H1 (cell line): ENCODE results near the gene TMEM44.

Experiments used
- CHD2 ChIP-seq: IDR thresholded peaks from 2 replicates; pipeline ENCODE4 v1.6.1; 2012; ENCODE audit warnings: low read length, improper control_type of control experiment
- EZH2 ChIP-seq: fragments of 200-600 bp; sonication (generic); IDR thresholded peaks from 2 replicates; pipeline ENCODE4 v1.7.1; 2012; ENCODE audit warnings: low read depth, mild to moderate bottlenecking, moderate library complexity, low read length, inconsistent platforms; ENCODE audit not compliant: severe bottlenecking
- POLR2A ChIP-seq, 2 experiments: IDR thresholded peaks; 1 replicate in 1 of 2; 2 replicates in 1 of 2; pipeline ENCODE4 v1.6.1; 2011; ENCODE audit warnings: low read depth in 2 of 2, low read length in 2 of 2, mild to moderate bottlenecking in 2 of 2; ENCODE audit errors: control extremely low read depth in 1 of 2
- RXRA ChIP-seq: IDR thresholded peaks from 2 replicates; pipeline ENCODE4 v1.6.1; 2011; ENCODE audit warnings: low read depth, mild to moderate bottlenecking, low read length, moderate library complexity; ENCODE audit not compliant: insufficient read depth
- ZNF274 ChIP-seq: IDR thresholded peaks from 2 replicates; pipeline ENCODE4 v1.7.0; 2012; ENCODE audit warnings: low read length, borderline replicate concordance; ENCODE audit errors: extremely low read depth
- TF ChIP-seq, protein P1 (sequence below), 3 experiments: IDR thresholded peaks; 1 replicate in 2 of 3; 2 replicates in 1 of 3; pipeline versions ENCODE4 v1.5.1 to v1.6.1; 2011; ENCODE audit warnings: low read length in 3 of 3, mild to moderate bottlenecking in 3 of 3, inconsistent platforms in 2 of 3, low read depth in 1 of 3, moderate library complexity in 1 of 3; ENCODE audit not compliant: insufficient read depth in 1 of 3; ENCODE audit errors: control extremely low read depth in 1 of 3

DNA sequence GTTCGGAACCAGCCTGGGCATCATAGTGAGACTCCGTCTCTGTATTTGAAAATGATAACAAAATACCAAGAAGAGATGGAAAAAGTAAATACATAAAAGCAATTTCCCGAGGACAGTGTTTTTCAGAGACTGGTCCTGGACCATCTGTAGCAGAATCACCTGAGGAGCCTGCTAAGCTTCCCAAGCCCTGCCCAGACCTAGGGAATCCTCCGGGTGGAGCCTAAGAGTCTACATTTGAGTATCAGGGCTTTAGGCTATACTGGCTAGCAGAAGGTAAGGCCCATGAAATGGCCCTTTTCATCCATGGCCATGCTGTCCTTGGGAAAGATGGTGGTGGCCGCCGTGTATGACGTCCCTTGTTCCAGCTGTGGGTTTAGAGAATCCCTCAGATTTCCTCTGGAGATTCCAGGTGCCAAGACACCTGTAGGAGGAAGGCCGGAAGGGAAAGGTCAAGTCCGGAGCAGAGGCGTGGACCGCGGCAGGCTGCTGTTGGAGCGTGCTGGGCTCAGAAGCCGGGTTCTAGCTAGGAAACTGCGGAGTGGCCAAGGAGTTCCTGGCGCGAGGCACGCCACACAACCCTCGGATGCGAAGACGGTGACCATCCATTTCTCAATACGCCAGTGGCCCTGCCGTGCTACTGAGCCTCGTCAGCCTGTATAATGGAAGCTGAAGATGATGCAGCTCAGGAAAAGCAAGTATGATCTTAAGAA is 50.9 kb downstream of the TMEM44 start:
- TF ChIP-seq POLR2A (IDR thresholded peaks at IDR 0.05; ENCODE audit: control extremely low read depth in 1 of 2, low read depth in 2 of 2, low read length in 2 of 2) (no peak), RXRA (no peak), EZH2 (no peak), ZNF274 (no peak), CHD2 (no peak)
- TF ChIP-seq, protein P1, sequence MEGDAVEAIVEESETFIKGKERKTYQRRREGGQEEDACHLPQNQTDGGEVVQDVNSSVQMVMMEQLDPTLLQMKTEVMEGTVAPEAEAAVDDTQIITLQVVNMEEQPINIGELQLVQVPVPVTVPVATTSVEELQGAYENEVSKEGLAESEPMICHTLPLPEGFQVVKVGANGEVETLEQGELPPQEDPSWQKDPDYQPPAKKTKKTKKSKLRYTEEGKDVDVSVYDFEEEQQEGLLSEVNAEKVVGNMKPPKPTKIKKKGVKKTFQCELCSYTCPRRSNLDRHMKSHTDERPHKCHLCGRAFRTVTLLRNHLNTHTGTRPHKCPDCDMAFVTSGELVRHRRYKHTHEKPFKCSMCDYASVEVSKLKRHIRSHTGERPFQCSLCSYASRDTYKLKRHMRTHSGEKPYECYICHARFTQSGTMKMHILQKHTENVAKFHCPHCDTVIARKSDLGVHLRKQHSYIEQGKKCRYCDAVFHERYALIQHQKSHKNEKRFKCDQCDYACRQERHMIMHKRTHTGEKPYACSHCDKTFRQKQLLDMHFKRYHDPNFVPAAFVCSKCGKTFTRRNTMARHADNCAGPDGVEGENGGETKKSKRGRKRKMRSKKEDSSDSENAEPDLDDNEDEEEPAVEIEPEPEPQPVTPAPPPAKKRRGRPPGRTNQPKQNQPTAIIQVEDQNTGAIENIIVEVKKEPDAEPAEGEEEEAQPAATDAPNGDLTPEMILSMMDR (IDR thresholded peaks at IDR 0.05; ENCODE audit: control extremely low read depth in 1 of 3, insufficient read depth in 1 of 3, low read depth in 1 of 3, low read length in 3 of 3) = peak; percentile 2 to 14 (median 9); a peak in 3 of 4 replicates
